ENCODE data around the gene STAB2.
A peak's percentile ranks its signal among the peaks of the same experiment; 100 is the strongest.

STAB2 gene

DNA sequence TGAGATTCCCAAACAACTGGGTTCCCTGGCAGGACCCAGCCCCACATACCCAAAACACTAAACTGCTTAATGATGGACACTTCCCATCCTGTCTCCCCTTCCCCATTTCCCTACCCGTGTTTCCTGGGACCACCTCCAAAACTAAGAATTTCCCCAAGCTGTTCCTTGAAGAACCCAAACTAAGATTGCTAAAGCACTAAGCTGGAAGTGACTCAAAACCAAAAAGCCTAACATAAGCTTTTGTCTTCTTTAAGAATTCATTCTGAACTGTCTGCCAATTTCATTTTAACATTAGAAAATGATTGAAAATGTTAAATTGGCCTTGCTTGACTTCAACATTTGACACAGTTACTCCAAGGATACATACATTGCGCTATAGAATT, 29.5 kb upstream of the STAB2 start:
- no peaks in the 10 kb centered on the region for H3K9me3 ChIP-seq (ENCODE audit: control insufficient read depth in 2 of 2, low read length in 2 of 2)
- no peak overlapping the region for H3K9ac ChIP-seq (ENCODE audit: low read length in 2 of 2)
- H3K4me1 ChIP-seq (ENCODE audit: control insufficient read depth, insufficient read depth, low read length): no peaks in the 10 kb centered on the region
- H3K27me3 ChIP-seq (ENCODE audit: control insufficient read depth in 1 of 2, insufficient read depth in 2 of 2, low read length in 2 of 2): peaks cover 0 to 2% of the 10 kb centered on the region in 2 donors
- no peaks in the 10 kb centered on the region for H3K36me3 ChIP-seq (ENCODE audit: control insufficient read depth in 2 of 2, insufficient read depth in 2 of 2, low read length in 2 of 2)
- H3K4me3 ChIP-seq (ENCODE audit: low read length in 2 of 2): no peak overlapping the region
- H3K27ac ChIP-seq (ENCODE audit: low read length): no peak overlapping the region

DNA sequence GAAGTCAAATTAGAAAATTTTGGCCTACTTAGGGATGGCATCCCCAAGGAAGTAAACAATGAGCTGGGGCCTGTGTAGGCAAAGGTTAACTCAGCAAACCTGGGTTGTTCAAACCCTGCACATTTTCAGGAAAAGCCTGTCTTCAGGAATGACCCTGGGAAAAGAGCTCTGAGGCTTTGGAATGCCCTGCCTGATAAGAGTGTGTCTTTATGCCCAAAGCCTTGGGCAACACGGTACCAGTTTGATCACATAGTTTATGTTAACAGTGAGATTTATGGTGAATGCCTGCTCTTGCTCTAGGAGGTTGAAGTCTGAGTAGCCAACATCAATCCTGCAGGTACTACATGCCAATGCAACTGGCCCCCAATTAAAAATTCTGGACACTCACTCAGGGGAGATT, 28.2 kb upstream of the STAB2 start:
- H3K27ac ChIP-seq (ENCODE audit: low read length): no peak overlapping the region
- H3K36me3 ChIP-seq (ENCODE audit: control insufficient read depth in 2 of 2, insufficient read depth in 2 of 2, low read length in 2 of 2): no peaks in the 10 kb centered on the region
- H3K27me3 ChIP-seq (ENCODE audit: control insufficient read depth in 1 of 2, insufficient read depth in 2 of 2, low read length in 2 of 2): peaks cover 0 to 2% of the 10 kb centered on the region in 2 donors
- H3K9me3 ChIP-seq (ENCODE audit: control insufficient read depth in 2 of 2, low read length in 2 of 2): peaks cover 3% of the 10 kb centered on the region in 2 donors
- no peak overlapping the region for H3K4me3 ChIP-seq (ENCODE audit: low read length in 2 of 2)
- H3K9ac ChIP-seq (ENCODE audit: low read length in 2 of 2): no peak overlapping the region
- H3K4me1 ChIP-seq (ENCODE audit: control insufficient read depth, insufficient read depth, low read length): no peaks in the 10 kb centered on the region

GRCh38 chr12:103560604-103561101, 26.4 kb upstream of the STAB2 start:
- Histone ChIP-seq H3K27ac (ENCODE audit: low read length) (no peak overlapping the region), H3K9me3 (ENCODE audit: control insufficient read depth in 2 of 2, low read length in 2 of 2) (peaks cover 3 to 9% of the 10 kb centered on the region in 2 donors), H3K36me3 (ENCODE audit: control insufficient read depth in 2 of 2, insufficient read depth in 2 of 2, low read length in 2 of 2) (no peaks in the 10 kb centered on the region), H3K27me3 (ENCODE audit: control insufficient read depth in 1 of 2, insufficient read depth in 2 of 2, low read length in 2 of 2) (no peaks in the 10 kb centered on the region), H3K9ac (ENCODE audit: low read length in 2 of 2) (no peak overlapping the region), H3K4me3 (ENCODE audit: low read length in 2 of 2) (no peak overlapping the region), H3K4me1 (ENCODE audit: control insufficient read depth, insufficient read depth, low read length) (no peaks in the 10 kb centered on the region)

DNA sequence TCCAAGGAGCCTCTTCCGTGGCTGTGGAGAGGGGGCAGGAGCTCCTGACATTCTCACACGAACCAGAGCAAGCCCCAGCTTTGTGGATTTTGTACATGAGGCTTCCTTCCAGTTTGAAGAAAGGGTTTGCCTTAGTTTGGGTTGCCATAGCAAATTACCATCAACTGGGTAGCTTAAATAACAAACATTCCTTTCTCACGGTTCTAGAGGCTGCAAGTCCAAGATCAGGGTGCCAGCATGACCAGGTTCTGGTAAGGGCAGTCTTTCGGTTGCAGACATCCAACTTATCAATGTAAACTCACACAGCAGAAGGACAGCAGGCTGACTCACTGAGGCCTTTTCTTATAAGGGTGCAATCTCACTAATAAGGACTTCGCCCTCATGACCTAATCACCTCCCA, 25.9 kb upstream of the STAB2 start:
- Histone ChIP-seq H3K4me1 (ENCODE audit: control insufficient read depth, insufficient read depth, low read length) (no peaks in the 10 kb centered on the region), H3K36me3 (ENCODE audit: control insufficient read depth in 2 of 2, insufficient read depth in 2 of 2, low read length in 2 of 2) (no peaks in the 10 kb centered on the region), H3K9ac (ENCODE audit: low read length in 2 of 2) (no peak overlapping the region), H3K27ac (ENCODE audit: low read length) (no peak overlapping the region), H3K4me3 (ENCODE audit: low read length in 2 of 2) (no peak overlapping the region), H3K9me3 (ENCODE audit: control insufficient read depth in 2 of 2, low read length in 2 of 2) (peaks cover 3 to 9% of the 10 kb centered on the region in 2 donors), H3K27me3 (ENCODE audit: control insufficient read depth in 1 of 2, insufficient read depth in 2 of 2, low read length in 2 of 2) (no peaks in the 10 kb centered on the region)

GRCh38 chr12:103566398-103566797, 20.7 kb upstream of the STAB2 start:
- no peak overlapping the region for H3K4me3 ChIP-seq (ENCODE audit: low read length in 2 of 2)

DNA sequence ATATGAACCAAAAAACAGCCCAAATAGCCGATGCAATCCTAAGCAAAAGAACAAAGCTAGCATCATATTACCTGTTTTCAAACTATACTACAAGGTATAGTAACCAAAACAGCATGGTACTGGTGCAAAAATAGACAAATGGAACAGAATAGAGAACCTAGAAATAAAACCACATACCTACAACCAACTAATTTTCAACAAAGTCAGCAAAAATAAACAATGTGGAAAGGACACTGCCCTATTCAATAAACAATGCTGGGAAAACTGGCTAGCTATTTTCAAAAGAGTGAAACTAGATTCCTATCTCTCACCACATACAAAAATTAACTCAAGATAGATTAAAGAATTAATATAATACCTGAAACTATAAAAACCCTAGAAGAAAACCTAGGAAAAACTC, 17.8 kb upstream of the STAB2 start:
- Histone ChIP-seq H3K4me1 (ENCODE audit: control insufficient read depth, insufficient read depth, low read length) (no peaks in the 10 kb centered on the region), H3K9ac (ENCODE audit: low read length in 2 of 2) (no peak overlapping the region)

More at GRCh38 chr12:103566398-103566797, 20.7 kb upstream of the STAB2 start:
- Histone ChIP-seq H3K36me3 (ENCODE audit: control insufficient read depth in 2 of 2, insufficient read depth in 2 of 2, low read length in 2 of 2) (no peaks in the 10 kb centered on the region), H3K27ac (ENCODE audit: low read length) (no peak overlapping the region), H3K27me3 (ENCODE audit: control insufficient read depth in 1 of 2, insufficient read depth in 2 of 2, low read length in 2 of 2) (no peaks in the 10 kb centered on the region), H3K9ac (ENCODE audit: low read length in 2 of 2) (no peak overlapping the region), H3K9me3 (ENCODE audit: control insufficient read depth in 2 of 2, low read length in 2 of 2) (peaks cover 3 to 9% of the 10 kb centered on the region in 2 donors), H3K4me1 (ENCODE audit: control insufficient read depth, insufficient read depth, low read length) (no peaks in the 10 kb centered on the region)

DNA sequence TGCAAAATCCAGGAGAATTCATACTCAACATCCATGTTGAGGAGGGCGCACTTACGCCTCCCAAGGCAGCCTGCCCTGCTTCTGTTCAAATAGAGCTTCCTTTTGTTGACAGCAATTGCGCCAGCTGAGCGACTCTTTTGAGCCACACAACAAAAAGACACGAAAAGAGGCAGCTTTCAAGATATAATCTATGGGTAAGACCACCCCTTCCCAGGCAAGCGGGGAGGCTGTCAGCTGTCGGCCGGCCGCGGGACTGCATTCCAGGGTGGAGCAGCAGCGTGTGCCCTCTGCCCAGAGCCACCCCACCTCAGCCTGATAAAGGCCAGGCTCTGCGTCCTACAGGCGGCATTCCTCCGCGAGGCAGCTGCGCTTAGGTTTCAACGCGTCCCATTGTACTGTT, 15.8 kb upstream of the STAB2 start:
- Histone ChIP-seq H3K9ac (ENCODE audit: low read length in 2 of 2) (no peak overlapping the region), H3K36me3 (ENCODE audit: control insufficient read depth in 2 of 2, insufficient read depth in 2 of 2, low read length in 2 of 2) (no peaks in the 10 kb centered on the region), H3K9me3 (ENCODE audit: control insufficient read depth in 2 of 2, low read length in 2 of 2) (no peaks in the 10 kb centered on the region), H3K27me3 (ENCODE audit: control insufficient read depth in 1 of 2, insufficient read depth in 2 of 2, low read length in 2 of 2) (no peaks in the 10 kb centered on the region), H3K4me1 (ENCODE audit: control insufficient read depth, insufficient read depth, low read length) (no peaks in the 10 kb centered on the region), H3K27ac (ENCODE audit: low read length) (no peak overlapping the region), H3K4me3 (ENCODE audit: low read length in 2 of 2) (peak overlapping the region in 1 of 2 donors; percentile 44)

More for the DNA sequence above, 17.8 kb upstream of the STAB2 start:
- Histone ChIP-seq H3K36me3 (ENCODE audit: control insufficient read depth in 2 of 2, insufficient read depth in 2 of 2, low read length in 2 of 2) (no peaks in the 10 kb centered on the region), H3K27me3 (ENCODE audit: control insufficient read depth in 1 of 2, insufficient read depth in 2 of 2, low read length in 2 of 2) (no peaks in the 10 kb centered on the region), H3K27ac (ENCODE audit: low read length) (no peak overlapping the region), H3K9me3 (ENCODE audit: control insufficient read depth in 2 of 2, low read length in 2 of 2) (peaks cover 0 to 3% of the 10 kb centered on the region in 2 donors), H3K4me3 (ENCODE audit: low read length in 2 of 2) (no peak overlapping the region)

DNA sequence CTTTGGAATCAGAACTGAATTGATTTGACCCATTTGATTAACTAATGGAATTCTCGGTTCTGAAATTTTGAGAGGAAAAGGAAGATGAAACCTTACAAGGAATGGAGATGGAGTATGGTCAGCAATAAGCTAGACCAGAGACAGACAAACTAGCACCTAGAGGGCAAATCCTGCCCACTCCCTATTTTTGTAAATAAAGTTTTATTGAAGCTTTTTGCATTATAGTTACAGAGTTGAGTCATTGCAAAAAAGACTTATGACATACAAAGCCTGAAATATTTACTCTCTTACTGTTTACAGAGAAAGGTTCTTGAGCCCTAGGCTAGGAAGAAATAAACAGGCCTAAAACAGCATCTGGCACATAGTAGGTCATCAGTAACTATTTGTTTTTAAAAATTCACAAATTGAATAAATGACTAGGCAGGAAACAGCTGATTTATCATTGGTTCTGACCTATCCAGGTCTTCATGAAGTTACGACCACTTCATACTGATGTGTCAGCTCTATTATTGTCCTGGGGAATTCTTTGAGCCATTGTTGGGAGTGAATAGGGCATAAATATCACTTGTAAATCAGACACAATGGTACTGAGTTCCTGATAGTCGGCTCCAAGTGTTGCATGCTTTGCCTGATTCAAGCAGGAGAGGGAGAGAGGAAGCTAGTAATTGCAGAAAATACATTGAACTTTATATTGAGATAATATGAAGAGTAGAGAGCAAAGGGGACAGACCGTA, 14.6 kb upstream of the STAB2 start:
- Histone ChIP-seq H3K27ac (ENCODE audit: low read length) (no peak overlapping the region), H3K36me3 (ENCODE audit: control insufficient read depth in 2 of 2, insufficient read depth in 2 of 2, low read length in 2 of 2) (no peaks in the 10 kb centered on the region), H3K4me3 (ENCODE audit: low read length in 2 of 2) (no peak overlapping the region), H3K27me3 (ENCODE audit: control insufficient read depth in 1 of 2, insufficient read depth in 2 of 2, low read length in 2 of 2) (no peaks in the 10 kb centered on the region), H3K9me3 (ENCODE audit: control insufficient read depth in 2 of 2, low read length in 2 of 2) (no peaks in the 10 kb centered on the region), H3K4me1 (ENCODE audit: control insufficient read depth, insufficient read depth, low read length) (no peaks in the 10 kb centered on the region), H3K9ac (ENCODE audit: low read length in 2 of 2) (no peak overlapping the region)

- no peaks in the 10 kb centered on the region for H3K9me3 ChIP-seq (ENCODE audit: control insufficient read depth in 2 of 2, low read length in 2 of 2)
- H3K9ac ChIP-seq (ENCODE audit: low read length in 2 of 2): no peak overlapping the region
- H3K4me1 ChIP-seq (ENCODE audit: control insufficient read depth, insufficient read depth, low read length): no peaks in the 10 kb centered on the region
- no peak overlapping the region for H3K27ac ChIP-seq (ENCODE audit: low read length)
- H3K36me3 ChIP-seq (ENCODE audit: control insufficient read depth in 2 of 2, insufficient read depth in 2 of 2, low read length in 2 of 2): no peaks in the 10 kb centered on the region
- H3K4me3 ChIP-seq (ENCODE audit: low read length in 2 of 2): no peak overlapping the region
- no peaks in the 10 kb centered on the region for H3K27me3 ChIP-seq (ENCODE audit: control insufficient read depth in 1 of 2, insufficient read depth in 2 of 2, low read length in 2 of 2)
Observed at GRCh38 chr12:103573185-103573584, 13.9 kb upstream of the STAB2 start.

DNA sequence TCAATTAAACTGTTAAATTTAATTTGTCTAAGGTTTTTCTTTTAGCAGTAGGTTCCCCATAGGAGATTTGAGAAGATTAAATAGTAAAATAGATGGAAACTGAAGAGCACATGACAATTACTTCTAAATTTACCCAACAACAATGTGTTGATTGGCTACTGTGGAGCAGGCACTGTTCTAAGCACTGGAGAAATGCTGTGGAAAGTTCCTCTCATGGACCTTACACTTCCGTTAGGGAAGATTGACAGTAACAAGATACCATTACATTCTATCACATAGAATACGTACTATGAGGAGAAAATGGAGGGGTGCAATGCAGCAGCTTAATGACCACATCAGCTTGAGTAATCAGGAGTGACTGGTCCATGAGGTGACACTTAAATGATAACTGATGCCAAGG, 8.1 kb upstream of the STAB2 start:
- no peak overlapping the region for H3K9ac ChIP-seq (ENCODE audit: low read length in 2 of 2)
- H3K9me3 ChIP-seq (ENCODE audit: control insufficient read depth in 2 of 2, low read length in 2 of 2): no peaks in the 10 kb centered on the region
- no peaks in the 10 kb centered on the region for H3K36me3 ChIP-seq (ENCODE audit: control insufficient read depth in 2 of 2, insufficient read depth in 2 of 2, low read length in 2 of 2)
- no peak overlapping the region for H3K27ac ChIP-seq (ENCODE audit: low read length)
- H3K4me1 ChIP-seq (ENCODE audit: control insufficient read depth, insufficient read depth, low read length): no peaks in the 10 kb centered on the region
- no peak overlapping the region for H3K4me3 ChIP-seq (ENCODE audit: low read length in 2 of 2)
- H3K27me3 ChIP-seq (ENCODE audit: control insufficient read depth in 1 of 2, insufficient read depth in 2 of 2, low read length in 2 of 2): no peaks in the 10 kb centered on the region

DNA sequence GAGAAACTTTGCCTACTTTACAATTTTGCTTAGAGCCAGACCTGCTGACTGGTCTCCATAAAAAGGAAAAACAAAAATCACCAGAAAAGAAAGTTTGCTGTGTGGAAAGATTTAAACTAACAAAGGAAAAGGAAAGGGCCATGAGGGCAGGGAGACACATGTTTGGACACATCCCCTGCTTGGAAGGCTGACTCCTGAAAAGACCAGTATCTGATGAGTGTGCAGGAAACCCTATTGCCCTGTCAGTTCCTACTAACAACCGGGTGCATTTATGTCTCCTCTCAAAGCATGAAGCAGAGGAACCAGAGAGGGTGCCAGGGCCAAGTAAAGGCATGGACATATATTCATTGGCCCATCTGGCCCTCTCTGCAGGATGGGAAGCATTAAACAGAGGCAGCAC, 7.0 kb upstream of the STAB2 start:
- Histone ChIP-seq H3K4me3 (ENCODE audit: low read length in 2 of 2) (no peak overlapping the region), H3K36me3 (ENCODE audit: control insufficient read depth in 2 of 2, insufficient read depth in 2 of 2, low read length in 2 of 2) (no peaks in the 10 kb centered on the region), H3K9ac (ENCODE audit: low read length in 2 of 2) (no peak overlapping the region), H3K27ac (ENCODE audit: low read length) (no peak overlapping the region), H3K4me1 (ENCODE audit: control insufficient read depth, insufficient read depth, low read length) (no peaks in the 10 kb centered on the region), H3K27me3 (ENCODE audit: control insufficient read depth in 1 of 2, insufficient read depth in 2 of 2, low read length in 2 of 2) (no peaks in the 10 kb centered on the region), H3K9me3 (ENCODE audit: control insufficient read depth in 2 of 2, low read length in 2 of 2) (no peaks in the 10 kb centered on the region)
